WTC11 (cell line): ENCODE measurements around the gene DNAH17.

Experiments used
- ATF1 ChIP-seq: sonication (generic); formaldehyde crosslinking; IDR thresholded peaks from 2 replicates; pipeline ENCODE4 v1.8.1; 2023; ENCODE audit warnings: mild to moderate bottlenecking, moderate library complexity, missing genetic modification reagents
- CBFB ChIP-seq: sonication (generic); formaldehyde crosslinking; IDR thresholded peaks from 2 replicates; pipeline ENCODE4 v1.8.1; 2022; ENCODE audit warnings: mild to moderate bottlenecking, low read depth, missing genetic modification reagents
- FOXJ3 ChIP-seq: sonication (generic); formaldehyde crosslinking; IDR thresholded peaks from 2 replicates; pipeline ENCODE4 v1.9.0; 2021; ENCODE audit warnings: missing genetic modification reagents, mild to moderate bottlenecking, borderline replicate concordance
- KAT7 ChIP-seq: sonication (generic); formaldehyde crosslinking; IDR thresholded peaks from 2 replicates; pipeline ENCODE4 v1.8.1; 2023; ENCODE audit warnings: missing genetic modification reagents, mild to moderate bottlenecking, borderline replicate concordance
- MAX ChIP-seq: sonication (generic); formaldehyde crosslinking; IDR thresholded peaks from 2 replicates; pipeline ENCODE4 v1.8.0; 2022; ENCODE audit warnings: mild to moderate bottlenecking, missing genetic modification reagents
- RELA ChIP-seq: sonication (generic); formaldehyde crosslinking; IDR thresholded peaks from 2 replicates; pipeline ENCODE4 v1.8.1; 2022; ENCODE audit warnings: missing genetic modification reagents, mild to moderate bottlenecking, borderline replicate concordance
- ZNF232 ChIP-seq: sonication (generic); formaldehyde crosslinking; IDR thresholded peaks from 2 replicates; pipeline ENCODE4 v1.8.0; 2022; ENCODE audit warnings: mild to moderate bottlenecking, missing genetic modification reagents
- ZNF512 ChIP-seq: sonication (generic); formaldehyde crosslinking; IDR thresholded peaks from 2 replicates; pipeline ENCODE4 v1.8.1; 2022; ENCODE audit warnings: missing genetic modification reagents, borderline replicate concordance
- TF ChIP-seq, protein P1 (sequence below): fragments of 200-600 bp; IDR thresholded peaks from 2 replicates; pipeline ENCODE4 v1.8.0; 2022; ENCODE audit warnings: antibody characterized with exemption
- TF ChIP-seq, protein P2 (sequence below): sonication (generic); formaldehyde crosslinking; IDR thresholded peaks from 2 replicates; pipeline ENCODE4 v1.8.1; 2023; ENCODE audit warnings: mild to moderate bottlenecking, missing genetic modification reagents
- TF ChIP-seq, protein P3 (sequence below): sonication (generic); formaldehyde crosslinking; IDR thresholded peaks from 2 replicates; pipeline ENCODE4 v1.8.1; 2023; ENCODE audit warnings: mild to moderate bottlenecking, missing genetic modification reagents, moderate library complexity
- TF ChIP-seq, protein P4 (sequence below): sonication (generic); formaldehyde crosslinking; IDR thresholded peaks from 2 replicates; pipeline ENCODE4 v1.8.1; 2022; ENCODE audit warnings: low read depth, missing genetic modification reagents, borderline replicate concordance
- TF ChIP-seq, protein P5 (sequence below): sonication (generic); formaldehyde crosslinking; IDR thresholded peaks from 2 replicates; pipeline ENCODE4 v1.8.0; 2022; ENCODE audit warnings: missing genetic modification reagents

GRCh38 chr17:78517421-78517820 lies 59.8 kb downstream of the DNAH17 start:
- TF ChIP-seq, protein P1, sequence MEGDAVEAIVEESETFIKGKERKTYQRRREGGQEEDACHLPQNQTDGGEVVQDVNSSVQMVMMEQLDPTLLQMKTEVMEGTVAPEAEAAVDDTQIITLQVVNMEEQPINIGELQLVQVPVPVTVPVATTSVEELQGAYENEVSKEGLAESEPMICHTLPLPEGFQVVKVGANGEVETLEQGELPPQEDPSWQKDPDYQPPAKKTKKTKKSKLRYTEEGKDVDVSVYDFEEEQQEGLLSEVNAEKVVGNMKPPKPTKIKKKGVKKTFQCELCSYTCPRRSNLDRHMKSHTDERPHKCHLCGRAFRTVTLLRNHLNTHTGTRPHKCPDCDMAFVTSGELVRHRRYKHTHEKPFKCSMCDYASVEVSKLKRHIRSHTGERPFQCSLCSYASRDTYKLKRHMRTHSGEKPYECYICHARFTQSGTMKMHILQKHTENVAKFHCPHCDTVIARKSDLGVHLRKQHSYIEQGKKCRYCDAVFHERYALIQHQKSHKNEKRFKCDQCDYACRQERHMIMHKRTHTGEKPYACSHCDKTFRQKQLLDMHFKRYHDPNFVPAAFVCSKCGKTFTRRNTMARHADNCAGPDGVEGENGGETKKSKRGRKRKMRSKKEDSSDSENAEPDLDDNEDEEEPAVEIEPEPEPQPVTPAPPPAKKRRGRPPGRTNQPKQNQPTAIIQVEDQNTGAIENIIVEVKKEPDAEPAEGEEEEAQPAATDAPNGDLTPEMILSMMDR, result no peak
- TF ChIP-seq MAX (CRISPR knock-in tag) (no peak), ATF1 (CRISPR knock-in tag) (no peak), KAT7 (CRISPR knock-in tag) (no peak), ZNF512 (CRISPR knock-in tag) (no peak), RELA (CRISPR knock-in tag) (no peak), ZNF232 (CRISPR knock-in tag) (no peak), CBFB (CRISPR knock-in tag) (no peak), FOXJ3 (CRISPR knock-in tag) (no peak)
- TF ChIP-seq, protein P2, sequence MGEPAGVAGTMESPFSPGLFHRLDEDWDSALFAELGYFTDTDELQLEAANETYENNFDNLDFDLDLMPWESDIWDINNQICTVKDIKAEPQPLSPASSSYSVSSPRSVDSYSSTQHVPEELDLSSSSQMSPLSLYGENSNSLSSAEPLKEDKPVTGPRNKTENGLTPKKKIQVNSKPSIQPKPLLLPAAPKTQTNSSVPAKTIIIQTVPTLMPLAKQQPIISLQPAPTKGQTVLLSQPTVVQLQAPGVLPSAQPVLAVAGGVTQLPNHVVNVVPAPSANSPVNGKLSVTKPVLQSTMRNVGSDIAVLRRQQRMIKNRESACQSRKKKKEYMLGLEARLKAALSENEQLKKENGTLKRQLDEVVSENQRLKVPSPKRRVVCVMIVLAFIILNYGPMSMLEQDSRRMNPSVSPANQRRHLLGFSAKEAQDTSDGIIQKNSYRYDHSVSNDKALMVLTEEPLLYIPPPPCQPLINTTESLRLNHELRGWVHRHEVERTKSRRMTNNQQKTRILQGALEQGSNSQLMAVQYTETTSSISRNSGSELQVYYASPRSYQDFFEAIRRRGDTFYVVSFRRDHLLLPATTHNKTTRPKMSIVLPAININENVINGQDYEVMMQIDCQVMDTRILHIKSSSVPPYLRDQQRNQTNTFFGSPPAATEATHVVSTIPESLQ, result no peak
- TF ChIP-seq, protein P3, sequence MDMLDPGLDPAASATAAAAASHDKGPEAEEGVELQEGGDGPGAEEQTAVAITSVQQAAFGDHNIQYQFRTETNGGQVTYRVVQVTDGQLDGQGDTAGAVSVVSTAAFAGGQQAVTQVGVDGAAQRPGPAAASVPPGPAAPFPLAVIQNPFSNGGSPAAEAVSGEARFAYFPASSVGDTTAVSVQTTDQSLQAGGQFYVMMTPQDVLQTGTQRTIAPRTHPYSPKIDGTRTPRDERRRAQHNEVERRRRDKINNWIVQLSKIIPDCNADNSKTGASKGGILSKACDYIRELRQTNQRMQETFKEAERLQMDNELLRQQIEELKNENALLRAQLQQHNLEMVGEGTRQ, result no peak
- TF ChIP-seq, protein P4, sequence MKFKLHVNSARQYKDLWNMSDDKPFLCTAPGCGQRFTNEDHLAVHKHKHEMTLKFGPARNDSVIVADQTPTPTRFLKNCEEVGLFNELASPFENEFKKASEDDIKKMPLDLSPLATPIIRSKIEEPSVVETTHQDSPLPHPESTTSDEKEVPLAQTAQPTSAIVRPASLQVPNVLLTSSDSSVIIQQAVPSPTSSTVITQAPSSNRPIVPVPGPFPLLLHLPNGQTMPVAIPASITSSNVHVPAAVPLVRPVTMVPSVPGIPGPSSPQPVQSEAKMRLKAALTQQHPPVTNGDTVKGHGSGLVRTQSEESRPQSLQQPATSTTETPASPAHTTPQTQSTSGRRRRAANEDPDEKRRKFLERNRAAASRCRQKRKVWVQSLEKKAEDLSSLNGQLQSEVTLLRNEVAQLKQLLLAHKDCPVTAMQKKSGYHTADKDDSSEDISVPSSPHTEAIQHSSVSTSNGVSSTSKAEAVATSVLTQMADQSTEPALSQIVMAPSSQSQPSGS (CRISPR knock-in tag), result no peak
- TF ChIP-seq, protein P5, sequence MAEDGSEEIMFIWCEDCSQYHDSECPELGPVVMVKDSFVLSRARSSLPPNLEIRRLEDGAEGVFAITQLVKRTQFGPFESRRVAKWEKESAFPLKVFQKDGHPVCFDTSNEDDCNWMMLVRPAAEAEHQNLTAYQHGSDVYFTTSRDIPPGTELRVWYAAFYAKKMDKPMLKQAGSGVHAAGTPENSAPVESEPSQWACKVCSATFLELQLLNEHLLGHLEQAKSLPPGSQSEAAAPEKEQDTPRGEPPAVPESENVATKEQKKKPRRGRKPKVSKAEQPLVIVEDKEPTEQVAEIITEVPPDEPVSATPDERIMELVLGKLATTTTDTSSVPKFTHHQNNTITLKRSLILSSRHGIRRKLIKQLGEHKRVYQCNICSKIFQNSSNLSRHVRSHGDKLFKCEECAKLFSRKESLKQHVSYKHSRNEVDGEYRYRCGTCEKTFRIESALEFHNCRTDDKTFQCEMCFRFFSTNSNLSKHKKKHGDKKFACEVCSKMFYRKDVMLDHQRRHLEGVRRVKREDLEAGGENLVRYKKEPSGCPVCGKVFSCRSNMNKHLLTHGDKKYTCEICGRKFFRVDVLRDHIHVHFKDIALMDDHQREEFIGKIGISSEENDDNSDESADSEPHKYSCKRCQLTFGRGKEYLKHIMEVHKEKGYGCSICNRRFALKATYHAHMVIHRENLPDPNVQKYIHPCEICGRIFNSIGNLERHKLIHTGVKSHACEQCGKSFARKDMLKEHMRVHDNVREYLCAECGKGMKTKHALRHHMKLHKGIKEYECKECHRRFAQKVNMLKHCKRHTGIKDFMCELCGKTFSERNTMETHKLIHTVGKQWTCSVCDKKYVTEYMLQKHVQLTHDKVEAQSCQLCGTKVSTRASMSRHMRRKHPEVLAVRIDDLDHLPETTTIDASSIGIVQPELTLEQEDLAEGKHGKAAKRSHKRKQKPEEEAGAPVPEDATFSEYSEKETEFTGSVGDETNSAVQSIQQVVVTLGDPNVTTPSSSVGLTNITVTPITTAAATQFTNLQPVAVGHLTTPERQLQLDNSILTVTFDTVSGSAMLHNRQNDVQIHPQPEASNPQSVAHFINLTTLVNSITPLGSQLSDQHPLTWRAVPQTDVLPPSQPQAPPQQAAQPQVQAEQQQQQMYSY (CRISPR knock-in tag), result no peak
